MG63 (cell line): ENCODE measurements around the gene MARK3. TPM values are rescaled to one million over a fixed set of nuclear protein-coding genes. Genes with fewer than 3 reads are reported as not detected.

Experiments
- DNase-seq: peaks from one replicate; pipeline ENCODE4 v3.0.0-alpha.2; 2020
- H3K27me3 ChIP-seq: fragments of 250-450 bp; sonication (Bioruptor Pico); 2 replicates; pipeline ENCODE4 v1.5.1; 2020; ENCODE audit warnings: mild to moderate bottlenecking, moderate library complexity
- H3K36me3 ChIP-seq: fragments of 250-450 bp; sonication (Bioruptor Pico); 2 replicates; pipeline ENCODE4 v1.5.1; 2020; ENCODE audit warnings: mild to moderate bottlenecking, moderate library complexity
- H3K4me3 ChIP-seq: fragments of 250-450 bp; sonication (Bioruptor Pico); 2 replicates; pipeline ENCODE4 v1.5.1; 2020; ENCODE audit warnings: mild to moderate bottlenecking, moderate library complexity
- H3K9me3 ChIP-seq: fragments of 250-450 bp; sonication (Bioruptor Pico); 2 replicates; pipeline ENCODE4 v1.5.1; 2020; ENCODE audit warnings: mild to moderate bottlenecking, moderate library complexity
- total RNA-seq: library from RNA; depleted of rRNA; stranded (reverse); fragments of >200 nt; shearing (Covaris generic); gene quantifications from 2 replicates; pipeline ENCODE4 v1.2.3, GENCODE V29; 2014; ENCODE audit warnings: low replicate concordance

MARK3 gene
- total RNA-seq, 1 experiment from 2014 or later, result 31.6 TPM

DNA sequence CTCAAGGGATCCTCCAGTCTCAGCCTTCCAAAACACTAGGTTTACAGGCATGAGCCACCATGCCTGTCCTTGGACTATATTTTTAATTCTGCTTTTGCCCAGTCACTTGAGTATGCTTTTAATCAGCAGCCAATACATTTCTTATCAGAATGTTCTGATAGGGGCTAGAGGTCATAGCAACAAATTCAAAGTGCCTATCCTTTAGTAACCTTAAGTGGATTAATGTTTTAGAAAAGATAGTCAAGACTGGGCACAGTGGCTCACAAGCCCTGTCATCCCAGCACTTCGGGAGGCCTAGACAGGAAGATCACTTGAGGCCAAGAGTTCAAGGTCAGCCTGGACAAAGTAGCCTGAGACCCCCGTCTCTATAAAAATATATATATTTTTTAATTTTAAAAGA, 100.3 kb downstream of the MARK3 start:
- Histone ChIP-seq H3K4me3 (no peak overlapping the region), H3K36me3 (peaks cover 10% of the 10 kb centered on the region), H3K9me3 (no peaks in the 10 kb centered on the region), H3K27me3 (no peaks in the 10 kb centered on the region)
- no peak for DNase-seq

GRCh38 chr14:103488071-103488470, 102.9 kb downstream of the MARK3 start:
- Histone ChIP-seq H3K36me3 (peaks cover 5% of the 10 kb centered on the region), H3K4me3 (no peak overlapping the region), H3K9me3 (no peaks in the 10 kb centered on the region), H3K27me3 (no peaks in the 10 kb centered on the region)
- DNase-seq, result no peak

DNA sequence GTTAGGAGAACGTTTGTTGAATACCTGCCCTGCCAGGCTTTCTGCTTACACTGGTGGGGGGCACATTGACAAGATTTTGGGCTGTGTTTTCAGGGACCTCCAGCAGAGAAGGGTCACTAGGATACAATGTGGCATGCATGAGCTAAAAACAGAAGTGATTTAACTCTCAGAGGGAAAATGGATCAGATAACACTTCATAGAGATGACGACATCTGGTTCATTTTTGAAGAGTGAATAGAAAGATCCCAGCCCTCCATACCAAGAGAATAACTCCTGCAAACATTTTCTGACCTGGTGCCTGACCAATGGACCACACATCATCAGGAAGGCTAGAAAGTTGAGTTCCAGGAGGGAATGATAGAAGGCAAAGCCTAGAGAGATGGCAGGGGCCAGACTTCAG, 103.7 kb downstream of the MARK3 start:
- no peak for DNase-seq
- no peaks in the 10 kb centered on the region for H3K9me3 ChIP-seq
- H3K4me3 ChIP-seq, result no peak overlapping the region
- H3K27me3 ChIP-seq, result no peaks in the 10 kb centered on the region
- H3K36me3 ChIP-seq, result peaks cover 7% of the 10 kb centered on the region

- Histone ChIP-seq H3K9me3 (no peaks in the 10 kb centered on the region), H3K27me3 (no peaks in the 10 kb centered on the region), H3K4me3 (no peak overlapping the region), H3K36me3 (peaks cover 7% of the 10 kb centered on the region)
- DNase-seq, result no peak
Measured at GRCh38 chr14:103489621-103490020, 104.4 kb downstream of the MARK3 start.

DNA sequence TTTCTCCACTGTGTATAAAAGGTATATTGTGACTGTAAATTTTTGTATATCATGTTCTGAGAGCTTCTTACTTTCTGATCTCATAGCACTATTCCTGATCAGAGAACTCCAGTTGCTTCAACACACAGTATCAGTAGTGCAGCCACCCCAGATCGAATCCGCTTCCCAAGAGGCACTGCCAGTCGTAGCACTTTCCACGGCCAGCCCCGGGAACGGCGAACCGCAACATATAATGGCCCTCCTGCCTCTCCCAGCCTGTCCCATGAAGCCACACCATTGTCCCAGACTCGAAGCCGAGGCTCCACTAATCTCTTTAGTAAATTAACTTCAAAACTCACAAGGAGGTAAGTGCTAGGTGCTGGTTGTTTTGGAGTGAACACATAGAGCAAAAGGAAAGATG, 106.5 kb downstream of the MARK3 start:
- no peak for DNase-seq
- no peaks in the 10 kb centered on the region for H3K9me3 ChIP-seq
- H3K4me3 ChIP-seq, result no peak overlapping the region
- no peaks in the 10 kb centered on the region for H3K27me3 ChIP-seq
- H3K36me3 ChIP-seq, result peaks cover 7% of the 10 kb centered on the region

DNA sequence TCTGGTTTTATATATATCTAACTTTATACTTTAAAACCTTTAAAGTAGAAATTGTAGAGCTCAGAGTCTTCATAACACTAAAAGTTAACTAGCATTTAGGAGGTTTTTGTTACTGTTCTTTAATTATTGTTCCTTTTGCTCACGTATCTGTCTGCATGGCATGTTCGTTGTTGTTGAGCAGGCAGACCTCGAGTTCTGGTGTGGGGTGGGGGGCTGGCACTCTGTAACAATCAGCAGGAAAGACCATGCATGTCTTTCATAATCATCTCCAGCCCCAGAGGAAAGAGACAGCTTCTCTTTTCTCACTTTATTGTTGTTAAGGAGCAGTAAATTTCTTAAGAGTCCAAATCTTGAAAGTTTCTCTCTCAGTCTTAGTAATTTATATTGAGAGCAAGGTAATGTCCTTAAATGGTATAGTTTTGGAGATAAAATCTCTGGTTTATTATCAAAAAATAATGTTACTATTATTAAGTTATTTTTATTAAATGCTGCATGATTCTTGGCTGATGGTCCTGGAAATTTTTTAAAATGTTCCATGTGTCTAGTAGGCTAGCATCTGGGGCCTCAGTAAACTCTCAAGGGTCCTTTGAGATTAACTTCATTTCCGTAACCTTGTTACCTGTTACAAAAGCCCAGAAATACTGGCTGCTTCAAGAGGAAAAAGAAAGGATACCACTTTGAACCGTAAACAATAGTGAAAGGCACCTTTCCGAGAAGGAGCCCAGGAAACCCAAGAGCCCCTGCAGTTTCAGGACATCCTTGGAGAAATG, 107.1 kb downstream of the MARK3 start:
- H3K27me3 ChIP-seq, result no peaks in the 10 kb centered on the region
- H3K9me3 ChIP-seq, result no peaks in the 10 kb centered on the region
- DNase-seq, result no peak
- no peak overlapping the region for H3K4me3 ChIP-seq
- peaks cover 6% of the 10 kb centered on the region for H3K36me3 ChIP-seq

- H3K4me3 ChIP-seq, result no peak overlapping the region
- no peak for DNase-seq
- no peaks in the 10 kb centered on the region for H3K9me3 ChIP-seq
- no peaks in the 10 kb centered on the region for H3K27me3 ChIP-seq
- H3K36me3 ChIP-seq, result peaks cover 4% of the 10 kb centered on the region; the same call in 1 of the 2 replicates
Measured at GRCh38 chr14:103495854-103496253, 110.6 kb downstream of the MARK3 start.

DNA sequence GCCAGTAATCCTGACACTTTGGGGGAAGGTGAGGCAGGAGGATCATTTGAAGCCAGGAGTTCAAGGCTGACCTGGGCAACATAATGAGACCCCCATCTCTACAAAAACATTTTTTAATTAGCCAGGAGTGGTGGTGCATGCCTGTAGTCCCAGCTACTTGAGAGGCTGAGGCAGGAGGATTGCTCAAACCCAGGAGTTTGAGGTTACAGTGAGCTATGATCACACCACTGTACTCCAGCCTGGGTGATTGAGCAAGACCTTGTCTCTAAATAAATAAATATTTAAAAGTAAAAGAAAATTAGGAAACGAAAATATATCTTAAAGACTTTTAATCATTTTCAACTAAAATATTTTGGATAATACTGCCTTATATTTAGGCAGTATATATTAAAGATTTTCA, 111.6 kb downstream of the MARK3 start:
- no peak for DNase-seq
- Histone ChIP-seq H3K27me3 (no peaks in the 10 kb centered on the region), H3K9me3 (no peaks in the 10 kb centered on the region), H3K4me3 (no peak overlapping the region), H3K36me3 (peaks cover 10% of the 10 kb centered on the region; the same call in 1 of the 2 replicates)

DNA sequence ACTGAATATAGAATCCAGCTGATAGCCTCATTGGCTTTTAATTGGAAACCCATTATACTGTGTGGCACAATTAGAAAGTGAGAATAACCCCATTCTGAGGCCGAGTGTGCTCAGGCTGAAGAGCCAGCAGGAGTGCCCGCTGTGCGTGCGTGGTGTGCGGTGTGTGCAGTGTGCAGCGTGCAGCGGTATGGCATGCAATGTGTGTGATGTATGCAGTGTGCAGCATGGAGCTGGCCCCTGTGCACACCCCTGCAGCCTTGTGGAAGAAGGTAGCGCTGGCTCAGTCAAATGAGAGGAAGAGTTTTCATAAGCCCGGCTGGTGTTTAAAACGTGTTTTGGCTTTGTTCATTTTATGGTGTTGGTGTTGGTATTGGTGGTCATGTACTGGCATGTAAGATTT, 114.5 kb downstream of the MARK3 start:
- H3K27me3 ChIP-seq, result no peaks in the 10 kb centered on the region
- H3K9me3 ChIP-seq, result no peaks in the 10 kb centered on the region
- peaks cover 20% of the 10 kb centered on the region for H3K36me3 ChIP-seq
- no peak overlapping the region for H3K4me3 ChIP-seq
- no peak for DNase-seq

DNA sequence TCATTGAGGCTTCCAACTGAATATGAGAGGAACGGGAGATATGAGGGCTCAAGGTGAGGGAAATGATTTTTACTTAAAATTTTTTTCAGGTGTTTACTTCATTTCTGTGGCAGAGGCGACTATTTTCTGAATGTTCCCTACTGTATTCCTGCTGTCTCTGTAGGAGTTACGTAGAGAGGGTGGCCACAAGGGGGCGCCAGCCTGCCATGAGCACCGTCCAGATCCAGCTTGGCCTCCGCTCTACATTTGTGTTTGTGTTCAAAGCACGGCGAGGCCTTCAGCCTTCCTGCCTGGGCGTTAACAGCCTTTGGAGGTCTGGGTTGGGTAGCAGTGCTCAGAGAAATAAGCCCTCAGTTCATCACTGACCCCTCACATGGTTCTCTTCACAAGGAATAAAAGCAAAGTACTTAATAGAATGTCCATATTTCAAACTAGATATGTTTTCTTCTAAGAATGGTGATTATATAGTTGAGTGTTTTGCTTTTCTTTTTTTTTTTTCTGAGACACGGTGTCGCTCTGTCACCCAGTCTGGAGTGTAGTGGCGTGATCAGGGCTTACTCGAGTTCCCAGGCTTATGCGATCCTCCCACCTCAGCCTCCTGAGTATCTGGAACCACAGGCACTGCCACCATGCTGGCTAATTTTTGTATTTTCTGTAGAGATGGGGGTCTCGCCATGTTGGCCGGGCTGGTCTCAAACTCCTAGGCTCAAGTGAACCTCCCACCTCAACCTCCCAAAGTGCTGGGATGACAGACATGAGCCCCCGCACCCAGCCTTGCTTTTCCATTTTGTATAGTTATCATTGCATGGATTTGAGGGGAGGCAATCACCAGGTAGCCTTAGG, 115.2 kb downstream of the MARK3 start:
- Histone ChIP-seq H3K9me3 (no peaks in the 10 kb centered on the region), H3K36me3 (peaks cover 20% of the 10 kb centered on the region), H3K4me3 (no peak overlapping the region), H3K27me3 (no peaks in the 10 kb centered on the region)
- peak; percentile 72 for DNase-seq

GRCh38 chr14:103501041-103501870, 116.0 kb downstream of the MARK3 start:
- H3K27me3 ChIP-seq, result no peaks in the 10 kb centered on the region
- peaks cover 20% of the 10 kb centered on the region for H3K36me3 ChIP-seq

GRCh38 chr14:103501921-103502669, 116.9 kb downstream of the MARK3 start:
- Histone ChIP-seq H3K4me3 (no peak overlapping the region), H3K27me3 (no peaks in the 10 kb centered on the region), H3K36me3 (peaks cover 20% of the 10 kb centered on the region), H3K9me3 (no peaks in the 10 kb centered on the region)
- no peak for DNase-seq

More at GRCh38 chr14:103501041-103501870, 116.0 kb downstream of the MARK3 start:
- no peak for DNase-seq
- H3K4me3 ChIP-seq, result no peak overlapping the region
- H3K9me3 ChIP-seq, result no peaks in the 10 kb centered on the region

DNA sequence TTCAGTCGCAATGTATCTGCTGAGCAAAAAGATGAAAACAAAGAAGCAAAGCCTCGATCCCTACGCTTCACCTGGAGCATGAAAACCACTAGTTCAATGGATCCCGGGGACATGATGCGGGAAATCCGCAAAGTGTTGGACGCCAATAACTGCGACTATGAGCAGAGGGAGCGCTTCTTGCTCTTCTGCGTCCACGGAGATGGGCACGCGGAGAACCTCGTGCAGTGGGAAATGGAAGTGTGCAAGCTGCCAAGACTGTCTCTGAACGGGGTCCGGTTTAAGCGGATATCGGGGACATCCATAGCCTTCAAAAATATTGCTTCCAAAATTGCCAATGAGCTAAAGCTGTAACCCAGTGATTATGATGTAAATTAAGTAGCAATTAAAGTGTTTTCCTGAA, 117.7 kb downstream of the MARK3 start:
- no peaks in the 10 kb centered on the region for H3K9me3 ChIP-seq
- H3K36me3 ChIP-seq, result peaks cover 24% of the 10 kb centered on the region

GRCh38 chr14:103503296-103503695, 118.1 kb downstream of the MARK3 start:
- Histone ChIP-seq H3K36me3 (peaks cover 24% of the 10 kb centered on the region), H3K27me3 (no peaks in the 10 kb centered on the region), H3K4me3 (no peak overlapping the region), H3K9me3 (no peaks in the 10 kb centered on the region)
- no peak for DNase-seq

More for the DNA sequence above, 117.7 kb downstream of the MARK3 start:
- DNase-seq, result no peak
- H3K4me3 ChIP-seq, result no peak overlapping the region
- no peaks in the 10 kb centered on the region for H3K27me3 ChIP-seq

DNA sequence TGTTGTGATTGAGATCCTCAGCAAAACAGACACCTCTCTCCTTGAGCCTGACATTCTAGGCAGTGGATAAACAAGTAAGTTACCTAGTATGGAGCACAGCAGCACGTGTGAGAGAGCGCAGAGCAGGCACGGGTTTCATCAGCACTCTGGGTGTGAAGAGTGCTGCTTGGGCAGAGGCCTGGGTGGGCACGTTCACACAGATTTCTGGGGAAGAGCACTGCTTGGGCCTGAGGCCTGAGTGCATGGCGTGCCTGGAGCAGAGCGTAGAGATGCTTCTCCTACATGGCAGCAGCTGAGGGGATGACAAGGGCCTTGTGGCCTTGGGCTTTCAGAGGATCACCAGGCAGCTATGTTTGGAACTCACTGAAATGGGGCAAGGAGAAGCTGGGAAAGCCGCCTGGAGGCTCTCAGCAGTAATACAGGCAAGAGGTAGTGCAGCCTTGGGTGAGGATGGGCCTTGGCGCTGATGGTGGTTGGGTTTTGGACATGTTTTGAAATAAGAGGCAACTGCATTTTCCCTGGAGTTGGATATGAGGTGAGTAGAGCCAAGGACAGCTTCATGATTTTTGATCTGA, 119.9 kb downstream of the MARK3 start:
- Histone ChIP-seq H3K27me3 (no peaks in the 10 kb centered on the region), H3K4me3 (no peak overlapping the region), H3K36me3 (peaks cover 24% of the 10 kb centered on the region), H3K9me3 (no peaks in the 10 kb centered on the region)
- no peak for DNase-seq

GRCh38 chr14:103507751-103508150, 122.5 kb downstream of the MARK3 start:
- H3K9me3 ChIP-seq, result no peaks in the 10 kb centered on the region
- H3K27me3 ChIP-seq, result no peaks in the 10 kb centered on the region
- DNase-seq, result no peak
- H3K36me3 ChIP-seq, result peaks cover 16% of the 10 kb centered on the region
- H3K4me3 ChIP-seq, result no peak overlapping the region
